GM12892 (cell line): ENCODE results near the gene SMIM34.
"Not testable (repeated sequence)": the region's sequence is repeated elsewhere in the genome, so short reads cannot be mapped to it uniquely, and the experiment has no call there.

Experiments
- POLR2A ChIP-seq: IDR thresholded peaks from 2 replicates; pipeline ENCODE4 v1.6.1; 2011; ENCODE audit warnings: low read depth, low read length, control low read depth
- POLR2AphosphoS5 ChIP-seq: IDR thresholded peaks from 2 replicates; pipeline ENCODE4 v1.6.1; 2011; ENCODE audit warnings: low read depth, low read length, control low read depth

DNA sequence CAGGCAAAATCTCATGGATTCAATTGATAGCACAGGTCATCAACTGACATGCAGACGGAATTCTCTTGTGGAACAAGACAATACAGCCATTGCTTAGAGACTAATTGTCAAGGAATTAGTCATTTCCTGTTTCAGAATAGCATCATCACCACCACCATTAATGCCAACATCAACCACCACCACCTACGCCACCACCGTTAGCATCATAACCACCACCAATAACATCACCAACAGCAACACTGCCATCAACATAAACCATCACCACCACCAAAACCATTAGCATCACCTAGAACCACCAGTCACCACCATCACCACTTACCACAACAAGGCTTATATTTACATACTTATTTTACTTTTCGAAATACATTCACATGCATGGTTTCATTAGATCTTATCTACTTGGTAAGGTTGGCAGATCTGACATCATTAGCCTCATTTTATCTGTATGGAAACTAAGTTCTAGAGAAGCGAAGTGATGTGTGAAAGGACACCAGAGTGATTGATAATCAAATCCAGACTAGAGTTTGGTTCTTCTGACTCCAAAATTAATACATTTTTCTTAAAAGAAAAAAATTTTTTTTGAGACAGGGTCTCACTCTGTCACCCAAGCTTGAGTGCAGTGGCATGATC, 6.2 kb downstream of the SMIM34 start:
- not testable (repeated sequence) for TF ChIP-seq POLR2AphosphoS5, POLR2A
